ENCODE data around the gene SLC26A9. TPM values are rescaled to one million over a fixed set of nuclear protein-coding genes. Genes with fewer than 3 reads are reported as not detected.

The SLC26A9 gene
- total and polyA plus RNA-seq, 2 of the 4 experiments (the other 2 are of a cell fraction) = not detected

DNA sequence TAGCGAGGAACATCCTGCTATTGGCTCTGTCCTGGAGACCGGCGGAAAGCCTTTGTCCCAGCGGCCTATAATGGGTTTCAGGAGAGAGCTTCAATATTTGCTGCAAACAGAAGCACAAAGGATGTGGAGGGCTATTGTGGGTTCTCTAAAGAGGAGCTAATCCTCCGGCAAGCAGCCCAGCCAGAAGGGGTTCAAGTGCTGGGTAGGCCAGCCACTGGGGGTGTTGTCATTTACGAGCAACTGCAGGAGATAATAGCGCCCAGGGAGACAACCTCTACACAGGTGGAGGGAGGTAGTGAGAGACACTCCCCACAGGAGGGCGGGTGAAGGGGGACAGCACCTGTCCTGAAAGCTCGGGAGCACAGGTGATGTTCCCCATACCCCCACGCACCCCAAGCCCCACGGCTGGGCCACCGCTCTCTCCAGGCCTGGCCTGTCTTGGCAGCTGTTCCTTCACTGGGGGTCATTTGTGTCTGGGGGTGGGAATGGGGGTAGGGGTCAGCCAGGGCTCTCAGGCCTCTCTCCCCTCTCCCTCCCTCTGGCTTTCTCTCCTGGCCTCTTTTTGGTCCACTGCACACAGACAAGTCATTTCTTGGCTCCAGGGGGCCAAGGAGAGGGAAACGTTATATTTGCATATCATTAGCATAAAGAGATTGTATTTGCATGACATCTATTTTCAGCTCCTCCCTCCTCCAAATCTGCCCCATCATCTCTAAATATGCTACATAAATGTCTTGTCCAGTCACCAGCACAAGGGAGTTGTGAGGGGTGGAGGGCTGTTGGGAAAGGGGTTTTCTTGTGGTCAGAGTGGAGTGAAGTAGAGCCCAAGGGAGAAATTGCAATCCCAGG lies 22.0 kb upstream of the SLC26A9 start:
- 54% methylated on average over 3 of the region's 13 CpGs; no CpG with 5 or more reads in 1 of the 2 experiments for WGBS, 2 experiments (ENCODE audit: extremely low coverage in 2 of 2, insufficient read length in 1 of 2)
- H3K79me1 ChIP-seq (ENCODE audit: low read depth in 1 of 2, low read length in 2 of 2) = no peaks in the 10 kb centered on the region
- H2AK9ac ChIP-seq (replicated peaks; ENCODE audit: low read depth, low read length, poor library complexity) = no peak overlapping the region
- H2AK5ac ChIP-seq (ENCODE audit: low read depth, low read length) = no peak overlapping the region
- no peak overlapping the region for H3K4ac ChIP-seq (ENCODE audit: low read depth, low read length)
- H3K18ac ChIP-seq (ENCODE audit: low read depth, low read length) = no peak overlapping the region
- no peak overlapping the region for H3K4me2 ChIP-seq (ENCODE audit: low read depth, low read length)
- dilution Hi-C loops (cut with HindIII; ENCODE audit: low sequenced_read_pairs, unreplicated experiment) (no loop called here), in situ Hi-C loops (cut with MboI; ENCODE audit: low sequenced_read_pairs) (loop anchor here (5.0 kb wide), 1 partner anchor 38 kb away; no protein-coding TSS in a partner anchor), intact Hi-C loops (cut with micrococcal nuclease) (no loop called here)
- H4K91ac ChIP-seq (ENCODE audit: insufficient read depth, low read depth, low read length) = no peak overlapping the region
- H2BK5ac ChIP-seq (ENCODE audit: low read depth, low read length, poor library complexity, severe bottlenecking) = no peak overlapping the region
- no peak overlapping the region for H3K27ac ChIP-seq (ENCODE audit: insufficient read depth, low read length)
- ATAC-seq (ENCODE audit: low read depth) (no peak), DNase-seq (no peak)
- no peak overlapping the region for H2BK20ac ChIP-seq (ENCODE audit: low read depth, low read length)
- no peaks in the 10 kb centered on the region for H4K20me1 ChIP-seq (ENCODE audit: insufficient read depth, low read length)
- H3K27me3 ChIP-seq (ENCODE audit: control insufficient read depth, insufficient read depth, low read length) = peaks cover 36% of the 10 kb centered on the region
- H4K5ac ChIP-seq (ENCODE audit: low read depth, low read length) = no peak overlapping the region
- no peak for TF ChIP-seq MAFK (IDR thresholded peaks at IDR 0.05; ENCODE audit: low read depth, low read length)
- no peak for TF ChIP-seq SMC3 (IDR thresholded peaks at IDR 0.05; ENCODE audit: low read depth, low read length)
- no peak for TF ChIP-seq BHLHE40 (IDR thresholded peaks at IDR 0.05; ENCODE audit: low read depth, low read length)
- TF ChIP-seq RAD21 (IDR thresholded peaks at IDR 0.05; ENCODE audit: low read length) = no peak
- no peak for TF ChIP-seq RCOR1 (IDR thresholded peaks at IDR 0.05; ENCODE audit: insufficient replicate concordance, low read length)
- TF ChIP-seq MXI1 (IDR thresholded peaks at IDR 0.05; ENCODE audit: borderline replicate concordance, low read depth, low read length) = no peak
- TF ChIP-seq, protein P1, sequence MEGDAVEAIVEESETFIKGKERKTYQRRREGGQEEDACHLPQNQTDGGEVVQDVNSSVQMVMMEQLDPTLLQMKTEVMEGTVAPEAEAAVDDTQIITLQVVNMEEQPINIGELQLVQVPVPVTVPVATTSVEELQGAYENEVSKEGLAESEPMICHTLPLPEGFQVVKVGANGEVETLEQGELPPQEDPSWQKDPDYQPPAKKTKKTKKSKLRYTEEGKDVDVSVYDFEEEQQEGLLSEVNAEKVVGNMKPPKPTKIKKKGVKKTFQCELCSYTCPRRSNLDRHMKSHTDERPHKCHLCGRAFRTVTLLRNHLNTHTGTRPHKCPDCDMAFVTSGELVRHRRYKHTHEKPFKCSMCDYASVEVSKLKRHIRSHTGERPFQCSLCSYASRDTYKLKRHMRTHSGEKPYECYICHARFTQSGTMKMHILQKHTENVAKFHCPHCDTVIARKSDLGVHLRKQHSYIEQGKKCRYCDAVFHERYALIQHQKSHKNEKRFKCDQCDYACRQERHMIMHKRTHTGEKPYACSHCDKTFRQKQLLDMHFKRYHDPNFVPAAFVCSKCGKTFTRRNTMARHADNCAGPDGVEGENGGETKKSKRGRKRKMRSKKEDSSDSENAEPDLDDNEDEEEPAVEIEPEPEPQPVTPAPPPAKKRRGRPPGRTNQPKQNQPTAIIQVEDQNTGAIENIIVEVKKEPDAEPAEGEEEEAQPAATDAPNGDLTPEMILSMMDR (conservative IDR thresholded peaks at IDR 0.05; ENCODE audit: low read depth, low read length) = no peak
- TF ChIP-seq FOS (IDR thresholded peaks at IDR 0.05; ENCODE audit: low read depth, low read length) = no peak
- TF ChIP-seq MAZ (IDR thresholded peaks at IDR 0.05; ENCODE audit: borderline replicate concordance, low read depth, low read length) = no peak
- TF ChIP-seq NFE2L2 (IDR thresholded peaks at IDR 0.05; ENCODE audit: low read depth, low read length) = no peak
- TF ChIP-seq, protein P2, sequence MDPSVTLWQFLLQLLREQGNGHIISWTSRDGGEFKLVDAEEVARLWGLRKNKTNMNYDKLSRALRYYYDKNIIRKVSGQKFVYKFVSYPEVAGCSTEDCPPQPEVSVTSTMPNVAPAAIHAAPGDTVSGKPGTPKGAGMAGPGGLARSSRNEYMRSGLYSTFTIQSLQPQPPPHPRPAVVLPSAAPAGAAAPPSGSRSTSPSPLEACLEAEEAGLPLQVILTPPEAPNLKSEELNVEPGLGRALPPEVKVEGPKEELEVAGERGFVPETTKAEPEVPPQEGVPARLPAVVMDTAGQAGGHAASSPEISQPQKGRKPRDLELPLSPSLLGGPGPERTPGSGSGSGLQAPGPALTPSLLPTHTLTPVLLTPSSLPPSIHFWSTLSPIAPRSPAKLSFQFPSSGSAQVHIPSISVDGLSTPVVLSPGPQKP (IDR thresholded peaks at IDR 0.05; ENCODE audit: borderline replicate concordance, low read depth, low read length) = no peak
- no peak for TF ChIP-seq USF2 (IDR thresholded peaks at IDR 0.05; ENCODE audit: low read depth, low read length)
- ChIA-PET POLR2A (ENCODE audit: unreplicated experiment) (no interaction called here), CTCF (interaction anchor here (2.8 kb wide), 1 partner anchor 12 kb away, joined by 13 read pairs; no protein-coding TSS in a partner anchor)
- no peak overlapping the region for H3K56ac ChIP-seq (ENCODE audit: extremely low read depth, insufficient read depth, low read length)
- H3K14ac ChIP-seq (replicated peaks; ENCODE audit: low read depth, low read length) = no peak overlapping the region
- H2AFZ ChIP-seq (replicated peaks; ENCODE audit: low read length, poor library complexity) = no peak overlapping the region
- H3K9me1 ChIP-seq (ENCODE audit: insufficient read depth, low read length) = no peaks in the 10 kb centered on the region; the same call in 1 of the 2 replicates
- H3K4me3 ChIP-seq (ENCODE audit: insufficient read depth, low read depth, low read length) = no peak overlapping the region
- BruUV-seq (replicated peaks) = no TSS peak
- no peaks in the 10 kb centered on the region for H3K9me3 ChIP-seq (ENCODE audit: control insufficient read depth, insufficient read depth, low read length)
- no peaks in the 10 kb centered on the region for H3K4me1 ChIP-seq (ENCODE audit: control insufficient read depth, insufficient read depth, low read length)
- no peak overlapping the region for H2BK120ac ChIP-seq (ENCODE audit: low read depth, low read length)
- no peak overlapping the region for H3K9ac ChIP-seq (ENCODE audit: low read depth, low read length)
- no peaks in the 10 kb centered on the region for H3K36me3 ChIP-seq (ENCODE audit: control insufficient read depth, insufficient read depth, low read length)
- H4K8ac ChIP-seq (ENCODE audit: low read depth in 2 of 2, low read length in 2 of 2) = no peak overlapping the region
- H3K23ac ChIP-seq (ENCODE audit: low read depth, low read length) = no peak overlapping the region
- no peak overlapping the region for H2BK15ac ChIP-seq (ENCODE audit: low read depth, low read length)
